Mucosa of descending colon (tissue), 3 donors: ENCODE results near the gene CNTRL. TPM values are rescaled to one million over a fixed set of nuclear protein-coding genes. Genes with fewer than 3 reads are reported as not detected.

Source experiments
- ATAC-seq: fragments of 200-7000 bp; cut with Tn5 transposase; one replicate; pipeline ENCODE4 v1.9.1; 2020; ENCODE audit warnings: mild to moderate bottlenecking, moderate library complexity
- DNase-seq, 3 donors: peaks; one replicate each; pipeline ENCODE4 v3.0.0-alpha.2; 2020
- H3K36me3 ChIP-seq: fragments of 200-600 bp; one replicate; pipeline ENCODE4 v1.8.0; 2021; ENCODE audit warnings: low read depth, mild to moderate bottlenecking
- H3K4me1 ChIP-seq: fragments of 200-600 bp; one replicate; pipeline ENCODE4 v1.8.0; 2021; ENCODE audit warnings: low read depth, mild to moderate bottlenecking
- H3K4me3 ChIP-seq: fragments of 200-600 bp; one replicate; pipeline ENCODE4 v1.8.0; 2021; ENCODE audit warnings: mild to moderate bottlenecking
- H3K9me3 ChIP-seq: fragments of 200-600 bp; one replicate; pipeline ENCODE4 v1.8.0; 2021; ENCODE audit warnings: mild to moderate bottlenecking
- intact Hi-C, 2 donors: fragments of 100-400 bp; cut with DNase I in 1 of 2; cut with micrococcal nuclease in 1 of 2; formaldehyde crosslinking; loops; one replicate each; pipeline versions ENCODE4 v1.11.0 to v1.11.1; 2022; cut with DNase I, micrococcal nuclease
- total RNA-seq, 3 donors: library from RNA; stranded (reverse); fragmentation: NEBNext Ultra II Directional in 2 of 3; extraction: Animal tissue kit (Norgen Biotek cat#: 25700) in 2 of 3; gene quantifications; one replicate each; pipeline versions ENCODE4 v1.2.1 to v1.2.4, GENCODE V29; 2021 to 2023
- TF ChIP-seq, protein P1 (sequence below): fragments of 200-600 bp; IDR thresholded peaks from one replicate; pipeline ENCODE4 v1.8.0; 2022; ENCODE audit warnings: antibody characterized with exemption, mild to moderate bottlenecking
- donor health status: DM: no; HTN: no; CAD: no; lungs with moderate emphysema.
- donor health status: DM: no; HTN: no; CAD: no.
- donor health status: DM: no; HTN: yes; CAD: no.

Gene CNTRL
- total RNA-seq, 3 donors from 2014 or later = 9.6 to 12.4 (median 9.7) TPM

DNA sequence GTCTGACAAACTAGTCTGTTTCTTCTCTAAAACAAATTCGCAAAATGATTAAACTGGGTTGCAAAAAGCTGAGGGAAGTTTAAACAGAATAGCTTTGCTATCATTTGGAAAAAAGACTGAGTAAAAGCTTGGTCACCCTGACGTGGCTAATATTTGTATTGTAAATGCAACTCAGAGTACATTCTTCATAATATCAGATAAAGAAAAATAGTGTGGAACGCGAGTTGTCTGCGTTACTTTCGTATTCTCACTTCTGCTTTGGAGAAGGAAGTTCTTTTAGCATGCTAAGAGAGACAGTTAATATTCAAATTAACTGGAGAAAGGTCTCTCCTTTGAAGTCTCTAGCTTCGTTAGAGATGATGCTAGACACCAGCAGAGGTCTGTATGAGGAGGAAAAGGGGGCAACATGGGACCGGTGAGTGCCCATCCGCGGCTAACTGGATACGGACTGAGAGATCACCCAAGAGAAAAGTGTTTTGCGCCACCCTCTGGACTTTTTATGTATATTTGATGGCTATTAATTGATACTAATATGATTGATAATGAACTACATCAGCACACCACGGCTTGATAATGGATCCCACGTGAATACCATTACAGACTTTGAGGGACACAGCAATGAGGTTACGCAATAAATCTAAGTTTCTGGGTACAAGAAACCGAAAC is 2.9 kb upstream of the CNTRL start:
- H3K36me3 ChIP-seq = no peaks in the 10 kb centered on the region
- H3K4me1 ChIP-seq = peaks cover 9% of the 10 kb centered on the region
- H3K4me3 ChIP-seq = no peak overlapping the region
- TF ChIP-seq, protein P1, sequence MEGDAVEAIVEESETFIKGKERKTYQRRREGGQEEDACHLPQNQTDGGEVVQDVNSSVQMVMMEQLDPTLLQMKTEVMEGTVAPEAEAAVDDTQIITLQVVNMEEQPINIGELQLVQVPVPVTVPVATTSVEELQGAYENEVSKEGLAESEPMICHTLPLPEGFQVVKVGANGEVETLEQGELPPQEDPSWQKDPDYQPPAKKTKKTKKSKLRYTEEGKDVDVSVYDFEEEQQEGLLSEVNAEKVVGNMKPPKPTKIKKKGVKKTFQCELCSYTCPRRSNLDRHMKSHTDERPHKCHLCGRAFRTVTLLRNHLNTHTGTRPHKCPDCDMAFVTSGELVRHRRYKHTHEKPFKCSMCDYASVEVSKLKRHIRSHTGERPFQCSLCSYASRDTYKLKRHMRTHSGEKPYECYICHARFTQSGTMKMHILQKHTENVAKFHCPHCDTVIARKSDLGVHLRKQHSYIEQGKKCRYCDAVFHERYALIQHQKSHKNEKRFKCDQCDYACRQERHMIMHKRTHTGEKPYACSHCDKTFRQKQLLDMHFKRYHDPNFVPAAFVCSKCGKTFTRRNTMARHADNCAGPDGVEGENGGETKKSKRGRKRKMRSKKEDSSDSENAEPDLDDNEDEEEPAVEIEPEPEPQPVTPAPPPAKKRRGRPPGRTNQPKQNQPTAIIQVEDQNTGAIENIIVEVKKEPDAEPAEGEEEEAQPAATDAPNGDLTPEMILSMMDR = no peak
- DNase-seq (peak in 1 of 3 donors; percentile 23), ATAC-seq (no peak)
- no peaks in the 10 kb centered on the region for H3K9me3 ChIP-seq
- intact Hi-C loops = no loop called here

DNA sequence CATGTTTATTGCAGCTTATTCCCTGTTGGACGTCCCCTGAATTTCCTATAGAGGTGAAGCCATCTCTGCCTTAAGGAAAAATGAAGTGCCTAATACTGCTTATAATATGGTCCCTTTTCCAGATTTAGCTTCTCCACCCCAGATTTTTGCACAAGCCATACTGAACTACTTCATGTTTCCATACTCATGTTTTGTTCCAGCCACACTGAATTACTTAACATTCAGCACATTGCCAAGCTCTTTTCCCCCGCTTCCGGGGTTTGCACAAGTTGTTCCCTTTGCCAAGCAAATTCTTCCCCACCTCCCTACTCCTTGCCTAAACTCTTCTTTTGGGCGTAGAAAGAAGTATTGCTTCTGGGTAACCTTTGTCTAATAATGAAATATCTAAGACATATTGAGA is 1.7 kb upstream of the CNTRL start:
- H3K4me3 ChIP-seq = no peak overlapping the region
- DNase-seq (peak in 1 of 3 donors; percentile 25), ATAC-seq (no peak)
- H3K9me3 ChIP-seq = no peaks in the 10 kb centered on the region
- intact Hi-C loops = no loop called here
- TF ChIP-seq, protein P1 = no peak
- no peaks in the 10 kb centered on the region for H3K36me3 ChIP-seq
- peaks cover 9% of the 10 kb centered on the region for H3K4me1 ChIP-seq

DNA sequence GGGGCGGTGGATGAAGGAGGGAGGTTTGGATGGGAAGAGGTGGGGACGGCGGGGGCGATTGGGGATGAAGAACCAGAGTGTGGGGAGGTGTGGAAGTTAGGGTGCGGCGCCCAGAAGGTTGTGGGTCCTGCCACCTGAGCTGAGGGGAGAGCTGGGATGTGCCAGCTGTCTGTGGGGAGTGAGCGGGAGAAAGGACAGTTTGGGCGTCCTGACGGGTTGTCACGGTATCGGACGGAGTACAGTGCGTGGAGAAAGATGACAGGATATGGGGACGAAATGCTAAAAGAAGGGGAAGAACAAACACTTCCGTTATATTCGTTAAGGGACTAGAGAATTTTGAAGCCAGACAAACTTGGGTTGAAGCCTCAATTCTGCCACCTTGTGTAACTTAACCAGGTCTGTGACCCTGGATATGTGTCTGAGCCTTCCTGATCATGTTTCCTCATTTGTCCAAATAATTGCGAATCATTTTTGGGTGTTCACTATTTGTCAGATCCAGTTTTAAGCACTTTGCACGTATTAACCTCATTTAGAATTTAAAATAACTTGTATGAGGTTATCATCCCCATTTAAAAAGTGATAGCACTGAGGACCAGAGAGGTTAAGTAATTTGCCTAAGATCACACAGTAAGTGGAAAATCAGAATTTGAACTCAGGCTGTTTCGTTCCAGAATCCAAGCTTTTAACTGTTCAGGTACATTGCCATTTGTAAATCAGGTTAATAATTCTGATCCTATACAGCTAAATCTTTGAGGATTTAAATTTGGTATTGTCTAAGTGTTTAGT is 689 bp downstream of the CNTRL start:
- Histone ChIP-seq H3K36me3 (no peaks in the 10 kb centered on the region), H3K4me1 (peaks cover 9% of the 10 kb centered on the region), H3K4me3 (peak overlapping the region; percentile 49), H3K9me3 (no peaks in the 10 kb centered on the region)
- peak; percentile 31 for ATAC-seq
- TF ChIP-seq, protein P1 = no peak
- DNase-seq = no peak
- intact Hi-C loops = no loop called here

DNA sequence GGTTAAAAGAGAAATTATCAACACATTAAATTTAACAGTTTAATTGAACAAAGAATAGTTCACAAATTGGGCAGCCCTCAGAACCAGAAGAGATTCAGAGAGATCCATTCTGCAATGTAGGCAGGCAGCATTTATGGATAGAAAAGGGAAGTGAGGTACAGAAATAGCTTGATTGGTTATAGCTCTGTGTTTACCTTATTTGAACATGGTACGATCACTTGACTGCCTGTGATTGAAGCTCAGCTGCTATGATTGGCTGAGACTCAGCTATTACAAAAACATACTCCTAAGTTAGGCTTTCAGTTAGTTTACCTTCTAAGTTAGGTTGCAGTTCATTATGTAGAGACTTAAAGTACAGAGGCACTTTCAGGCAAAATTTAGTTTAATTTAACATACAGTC is 7.3 kb downstream of the CNTRL start:
- ATAC-seq = peak; percentile 29
- DNase-seq = no peak
- Histone ChIP-seq H3K36me3 (no peaks in the 10 kb centered on the region), H3K4me3 (no peak overlapping the region), H3K4me1 (no peaks in the 10 kb centered on the region), H3K9me3 (no peaks in the 10 kb centered on the region)
- intact Hi-C loops = no loop called here
- TF ChIP-seq, protein P1 = no peak

DNA sequence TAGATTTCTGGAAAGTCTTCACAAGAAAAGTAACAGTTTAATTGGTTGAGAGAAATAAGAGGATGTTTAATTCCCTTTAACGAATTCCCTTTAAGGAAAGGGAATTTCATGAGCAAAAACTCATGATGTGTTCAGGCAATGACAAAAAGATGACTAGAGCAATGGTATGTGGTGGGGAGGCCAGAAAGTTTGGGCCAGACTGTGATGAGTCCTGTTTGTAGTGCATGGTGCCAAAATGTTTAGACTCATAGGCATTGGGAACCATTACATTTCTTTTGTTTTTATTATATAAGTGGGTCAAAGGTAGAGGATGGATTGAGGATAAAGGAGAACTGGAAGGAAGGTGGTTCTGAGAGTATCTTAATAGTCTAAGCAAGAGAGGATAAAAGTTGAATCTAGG is 10.9 kb downstream of the CNTRL start:
- Histone ChIP-seq H3K4me3 (no peak overlapping the region), H3K4me1 (no peaks in the 10 kb centered on the region), H3K9me3 (no peaks in the 10 kb centered on the region), H3K36me3 (no peaks in the 10 kb centered on the region)
- DNase-seq (no peak), ATAC-seq (no peak)
- TF ChIP-seq, protein P1 = no peak
- intact Hi-C loops = no loop called here
